Gastrocnemius medialis (tissue), 4 donors: ENCODE measurements around the gene KRT31. TPM values are rescaled to one million over a fixed set of nuclear protein-coding genes. Genes with fewer than 3 reads are reported as not detected.

Experiments used
- ATAC-seq, 2 donors: fragments of 150-250 bp; one replicate each; pipeline ENCODE4 v1.9.1; 2016
- DNase-seq, 2 donors: peaks; one replicate each; pipeline ENCODE4 v3.0.0-alpha.2; 2019
- H3K27ac ChIP-seq, 4 donors: fragments of 200-600 bp; sonication (generic); 1 replicate in 1 of 4; 2 replicates in 3 of 4; pipeline ENCODE4 v1.5.1; 2016 to 2018; ENCODE audit warnings: mild to moderate bottlenecking in 2 of 4, moderate library complexity in 1 of 4
- H3K27me3 ChIP-seq, 3 donors: fragments of 200-600 bp; sonication (generic) in 2 of 3; 1 replicate in 1 of 3; 2 replicates in 2 of 3; pipeline versions ENCODE4 v1.5.1 to v1.6.0; 2016 to 2019; ENCODE audit warnings: mild to moderate bottlenecking in 1 of 3, moderate library complexity in 1 of 3
- H3K36me3 ChIP-seq, 2 donors: fragments of 200-600 bp; sonication (generic) in 1 of 2; one replicate each; pipeline ENCODE4 v1.5.1; 2017 to 2018
- H3K4me1 ChIP-seq, 2 donors: fragments of 200-600 bp; sonication (generic) in 1 of 2; one replicate each; pipeline ENCODE4 v1.5.1; 2016 to 2017; ENCODE audit warnings: mild to moderate bottlenecking in 2 of 2
- H3K4me3 ChIP-seq, 4 donors: fragments of 200-600 bp; sonication (generic) in 3 of 4; 1 replicate in 1 of 4; 2 replicates in 3 of 4; pipeline ENCODE4 v1.5.1; 2016 to 2019; ENCODE audit warnings: mild to moderate bottlenecking in 2 of 4
- H3K9me3 ChIP-seq, 3 donors: fragments of 200-600 bp; sonication (generic) in 2 of 3; 1 replicate in 1 of 3; 2 replicates in 2 of 3; pipeline ENCODE4 v1.5.1; 2016 to 2019
- POLR2A ChIP-seq, 2 donors: fragments of 450-650 bp; IDR thresholded peaks; one replicate each; pipeline ENCODE4 v1.6.1; 2017; ENCODE audit warnings: antibody characterized with exemption in 2 of 2, mild to moderate bottlenecking in 2 of 2, moderate library complexity in 2 of 2
- in situ Hi-C, 4 donors: fragments of 200-750 bp; cut with MboI; loops; one replicate each; pipeline versions ENCODE4 v1.15.0 to v1.8.0; 2017; ENCODE audit warnings: low sequenced_read_pairs in 4 of 4
- intact Hi-C: fragments of 100-400 bp; cut with DNase I; formaldehyde crosslinking; loops from one replicate; pipeline ENCODE4 v1.15.1; 2023; ENCODE audit warnings: low total_unique reads
- total RNA-seq, 4 donors: library from RNA; depleted of rRNA; stranded (reverse); fragments of >200 nt; gene quantifications; one replicate each; pipeline versions ENCODE4 v1.1.0 to v1.2.3, GENCODE V29; 2016
- TF ChIP-seq, protein P1 (sequence below), 5 experiments: fragments of 450-650 bp in 3 of 5; fragments of 200-600 bp in 2 of 5; sonication (generic) in 2 of 5; IDR thresholded peaks in 4 of 5; conservative IDR thresholded peaks in 1 of 5; 1 replicate in 4 of 5; 2 replicates in 1 of 5; pipeline ENCODE4 v1.5.1; 2016 to 2019; ENCODE audit warnings: antibody characterized with exemption in 5 of 5, mild to moderate bottlenecking in 3 of 5, moderate library complexity in 3 of 5

KRT31 gene
- total RNA-seq, 4 donors from 2014 or later, result 0.39 to 1.1 (median 0.62) TPM

- H3K27ac ChIP-seq, result no peak overlapping the region
- no peaks in the 10 kb centered on the region for H3K4me1 ChIP-seq
- DNase-seq (no peak), ATAC-seq (no peak)
- TF ChIP-seq, protein P1, sequence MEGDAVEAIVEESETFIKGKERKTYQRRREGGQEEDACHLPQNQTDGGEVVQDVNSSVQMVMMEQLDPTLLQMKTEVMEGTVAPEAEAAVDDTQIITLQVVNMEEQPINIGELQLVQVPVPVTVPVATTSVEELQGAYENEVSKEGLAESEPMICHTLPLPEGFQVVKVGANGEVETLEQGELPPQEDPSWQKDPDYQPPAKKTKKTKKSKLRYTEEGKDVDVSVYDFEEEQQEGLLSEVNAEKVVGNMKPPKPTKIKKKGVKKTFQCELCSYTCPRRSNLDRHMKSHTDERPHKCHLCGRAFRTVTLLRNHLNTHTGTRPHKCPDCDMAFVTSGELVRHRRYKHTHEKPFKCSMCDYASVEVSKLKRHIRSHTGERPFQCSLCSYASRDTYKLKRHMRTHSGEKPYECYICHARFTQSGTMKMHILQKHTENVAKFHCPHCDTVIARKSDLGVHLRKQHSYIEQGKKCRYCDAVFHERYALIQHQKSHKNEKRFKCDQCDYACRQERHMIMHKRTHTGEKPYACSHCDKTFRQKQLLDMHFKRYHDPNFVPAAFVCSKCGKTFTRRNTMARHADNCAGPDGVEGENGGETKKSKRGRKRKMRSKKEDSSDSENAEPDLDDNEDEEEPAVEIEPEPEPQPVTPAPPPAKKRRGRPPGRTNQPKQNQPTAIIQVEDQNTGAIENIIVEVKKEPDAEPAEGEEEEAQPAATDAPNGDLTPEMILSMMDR (IDR thresholded peaks at IDR 0.05 in 4 of 5, conservative IDR thresholded peaks at IDR 0.05 in 1 of 5), result no peak
- TF ChIP-seq POLR2A (IDR thresholded peaks at IDR 0.05), result no peak
- no peak overlapping the region for H3K4me3 ChIP-seq
- no peaks in the 10 kb centered on the region for H3K27me3 ChIP-seq
- H3K36me3 ChIP-seq, result no peaks in the 10 kb centered on the region
- in situ Hi-C loops (no loop called here), intact Hi-C loops (no loop called here)
- no peaks in the 10 kb centered on the region for H3K9me3 ChIP-seq
Observed at GRCh38 chr17:41345992-41346391, 51.4 kb downstream of the KRT31 start.

Other genes starting within 250 kb of the KRT31 start
- not detected for gene KRTAP4-5, start 247.8 kb downstream of the KRT31 start, total RNA-seq
- gene KRTAP4-4, start 236.9 kb downstream of the KRT31 start, total RNA-seq, result not detected
- not detected for gene KRTAP4-3, start 229.4 kb downstream of the KRT31 start, total RNA-seq
- not detected for gene KRTAP4-2, start 219.4 kb downstream of the KRT31 start, total RNA-seq
- gene KRTAP4-1, start 212.7 kb downstream of the KRT31 start, total RNA-seq, result not detected
- not detected for gene KRTAP9-1, start 207.7 kb downstream of the KRT31 start, total RNA-seq
- not detected for gene KRTAP9-2, start 171.0 kb downstream of the KRT31 start, total RNA-seq
- not detected for gene KRTAP9-3, start 165.2 kb downstream of the KRT31 start, total RNA-seq
- gene KRTAP9-8, start 159.6 kb downstream of the KRT31 start, total RNA-seq, result not detected
- gene KRTAP9-4, start 147.9 kb downstream of the KRT31 start, total RNA-seq, result not detected
- gene KRTAP9-9, start 142.2 kb downstream of the KRT31 start, total RNA-seq, result not detected
- not detected for gene KRTAP9-6, start 132.2 kb downstream of the KRT31 start, total RNA-seq
- not detected for gene KRTAP9-7, start 121.9 kb downstream of the KRT31 start, total RNA-seq
- gene KRTAP29-1, start 94.8 kb downstream of the KRT31 start, total RNA-seq, result not detected
- not detected for gene KRTAP16-1, start 88.3 kb downstream of the KRT31 start, total RNA-seq
- gene KRTAP17-1, start 81.9 kb downstream of the KRT31 start, total RNA-seq, result not detected
- not detected for gene KRT33A, start 46.8 kb downstream of the KRT31 start, total RNA-seq
- not detected for gene KRT33B, start 27.8 kb downstream of the KRT31 start, total RNA-seq
- not detected for gene KRT34, start 15.3 kb downstream of the KRT31 start, total RNA-seq
- not detected for gene KRT37, start 27.0 kb upstream of the KRT31 start, total RNA-seq
- not detected for gene KRT38, start 43.4 kb upstream of the KRT31 start, total RNA-seq
- under 1 TPM in 1 of 4 donors, not detected in 3; 0.41 TPM for gene KRT32, start 69.8 kb upstream of the KRT31 start, total RNA-seq
- gene KRT35, start 83.5 kb upstream of the KRT31 start, total RNA-seq, result not detected
- gene KRT36, start 92.3 kb upstream of the KRT31 start, total RNA-seq, result not detected
- not detected for gene KRT13, start 108.0 kb upstream of the KRT31 start, total RNA-seq
- not detected for gene KRT15, start 121.3 kb upstream of the KRT31 start, total RNA-seq
- gene KRT19, start 130.7 kb upstream of the KRT31 start, total RNA-seq, result 10 to 100 TPM in 1 of 4 donors, 1 to 10 TPM in 1, under 1 TPM in 1, not detected in 1; 0.53 to 11.0 (median 3.6) TPM
- not detected for gene KRT9, start 174.5 kb upstream of the KRT31 start, total RNA-seq
- gene KRT14, start 189.3 kb upstream of the KRT31 start, total RNA-seq, result not detected
- under 1 TPM in 1 of 4 donors, not detected in 3; 0.34 TPM for gene KRT16, start 215.2 kb upstream of the KRT31 start, total RNA-seq
- gene KRT17, start 227.0 kb upstream of the KRT31 start, total RNA-seq, result not detected